ENCODE measurements around the gene UGGT2.

DNA sequence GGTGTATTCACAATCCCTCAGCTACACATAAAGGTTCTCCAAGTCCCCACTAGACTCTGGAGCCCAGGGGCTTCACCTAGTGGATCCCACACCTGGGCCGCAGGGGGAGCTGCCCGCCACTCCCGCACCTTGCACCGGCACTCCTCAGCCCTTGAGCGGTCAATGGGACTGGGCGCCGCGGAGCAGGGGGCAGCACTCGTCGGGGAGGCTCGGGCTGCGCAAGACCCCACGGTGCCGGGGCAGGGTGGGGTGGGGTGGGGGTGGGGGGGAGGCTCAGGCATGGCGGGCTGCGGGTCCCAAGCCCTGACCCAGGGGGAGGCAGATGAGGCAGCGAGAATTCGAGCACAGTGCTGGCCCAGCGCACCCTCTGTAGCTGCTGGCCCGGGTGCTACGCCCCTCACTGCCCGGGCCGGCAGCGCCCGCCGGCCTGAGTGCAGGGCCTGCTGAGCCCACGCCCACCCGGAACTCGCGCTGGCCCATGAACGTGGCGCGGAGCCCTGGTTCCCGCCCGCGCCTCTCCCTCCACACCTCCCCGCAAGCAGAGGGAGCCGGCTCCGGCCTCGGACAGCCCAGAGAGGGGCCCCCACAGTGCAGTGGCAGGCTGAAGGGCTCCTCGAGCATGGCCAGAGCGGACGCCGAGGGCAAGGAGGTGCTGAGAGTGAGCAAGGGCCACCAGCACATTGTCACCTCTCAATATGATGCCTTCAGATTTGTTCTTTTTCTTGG lies 121.7 kb downstream of the UGGT2 start:
- TF ChIP-seq, protein P1, sequence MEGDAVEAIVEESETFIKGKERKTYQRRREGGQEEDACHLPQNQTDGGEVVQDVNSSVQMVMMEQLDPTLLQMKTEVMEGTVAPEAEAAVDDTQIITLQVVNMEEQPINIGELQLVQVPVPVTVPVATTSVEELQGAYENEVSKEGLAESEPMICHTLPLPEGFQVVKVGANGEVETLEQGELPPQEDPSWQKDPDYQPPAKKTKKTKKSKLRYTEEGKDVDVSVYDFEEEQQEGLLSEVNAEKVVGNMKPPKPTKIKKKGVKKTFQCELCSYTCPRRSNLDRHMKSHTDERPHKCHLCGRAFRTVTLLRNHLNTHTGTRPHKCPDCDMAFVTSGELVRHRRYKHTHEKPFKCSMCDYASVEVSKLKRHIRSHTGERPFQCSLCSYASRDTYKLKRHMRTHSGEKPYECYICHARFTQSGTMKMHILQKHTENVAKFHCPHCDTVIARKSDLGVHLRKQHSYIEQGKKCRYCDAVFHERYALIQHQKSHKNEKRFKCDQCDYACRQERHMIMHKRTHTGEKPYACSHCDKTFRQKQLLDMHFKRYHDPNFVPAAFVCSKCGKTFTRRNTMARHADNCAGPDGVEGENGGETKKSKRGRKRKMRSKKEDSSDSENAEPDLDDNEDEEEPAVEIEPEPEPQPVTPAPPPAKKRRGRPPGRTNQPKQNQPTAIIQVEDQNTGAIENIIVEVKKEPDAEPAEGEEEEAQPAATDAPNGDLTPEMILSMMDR (IDR thresholded peaks at IDR 0.05): no peak
- no peak for TF ChIP-seq POLR2A (IDR thresholded peaks at IDR 0.05)

All from thyroid gland (tissue), 4 donors.